ENCODE results near the gene BAG3. TPM values are rescaled to one million over a fixed set of nuclear protein-coding genes. Genes with fewer than 3 reads are reported as not detected.

The BAG3 gene
- total RNA-seq, 1 experiment from 2014 or later = 75.7 TPM

- TF ChIP-seq EZH2 (IDR thresholded peaks at IDR 0.05; ENCODE audit: low read depth) (no peak), CTCF (conservative IDR thresholded peaks at IDR 0.05) (no peak)
- H3K4me1 ChIP-seq (replicated peaks; ENCODE audit: insufficient read depth) = peaks cover 92% of the 10 kb centered on the region
- peaks cover 44% of the 10 kb centered on the region for H3F3A ChIP-seq (ENCODE audit: insufficient read depth, low read depth)
- intact Hi-C loops (cut with micrococcal nuclease; ENCODE audit: unreplicated experiment) = loop anchor here (10.0 kb wide), 1 partner anchor 359 kb away; no protein-coding TSS in a partner anchor
- ChIA-PET POLR2A (ENCODE audit: unreplicated experiment) (interaction anchor here (0.5 to 0.8 kb wide), 2 partner anchors 8 to 13 kb away, joined by 3 to 19 read pairs; partner anchors contain the start of gene BAG3), CTCF (interaction anchor here (0.6 kb wide), 1 partner anchor 15 kb away, joined by 5 read pairs; no protein-coding TSS in a partner anchor)
- no peaks in the 10 kb centered on the region for H4K20me1 ChIP-seq (ENCODE audit: insufficient read depth)
- no TSS peak for BruUV-seq (replicated peaks)
- no peaks in the 10 kb centered on the region for H3K27me3 ChIP-seq (ENCODE audit: insufficient read depth, low read depth)
- H3K9me2 ChIP-seq (ENCODE audit: insufficient read depth) = no peaks in the 10 kb centered on the region
- no peaks in the 10 kb centered on the region for H3K36me3 ChIP-seq (ENCODE audit: low read depth)
- no peaks in the 10 kb centered on the region for H3K9me3 ChIP-seq (ENCODE audit: insufficient read depth, low read depth)
- H2AFZ ChIP-seq = no peak overlapping the region
- DNase-seq = peak in 1 of 2 experiments; percentile 79
- H3K4me3 ChIP-seq = peak overlapping the region; percentile 11; the same call in 1 of the 2 replicates
- peak overlapping the region; percentile 57 for H3K4me2 ChIP-seq
- peaks cover 93% of the 10 kb centered on the region for H3K79me2 ChIP-seq (ENCODE audit: low read depth)
- peak overlapping the region; percentile 65 for H3K27ac ChIP-seq
Observed at GRCh38 chr10:119663866-119664698, 12.9 kb downstream of the BAG3 start.

GRCh38 chr10:119665901-119666708, 14.9 kb downstream of the BAG3 start:
- no peaks in the 10 kb centered on the region for H3K9me3 ChIP-seq (ENCODE audit: insufficient read depth, low read depth)
- no TSS peak for BruUV-seq (replicated peaks)
- H3K79me2 ChIP-seq (ENCODE audit: low read depth) = peaks cover 93% of the 10 kb centered on the region
- CTCF ChIA-PET = no interaction called here
- intact Hi-C loops (cut with micrococcal nuclease; ENCODE audit: unreplicated experiment) = loop anchor here (2.0 to 10.0 kb wide), 3 partner anchors 15 to 361 kb away; no protein-coding TSS in a partner anchor
- TF ChIP-seq EZH2 (IDR thresholded peaks at IDR 0.05; ENCODE audit: low read depth) (no peak), CTCF (conservative IDR thresholded peaks at IDR 0.05) (no peak)
- POLR2A ChIA-PET (ENCODE audit: unreplicated experiment) = no interaction called here
- H3K4me3 ChIP-seq = peak overlapping the region; percentile 8; the same call in 1 of the 2 replicates
- no peaks in the 10 kb centered on the region for H4K20me1 ChIP-seq (ENCODE audit: insufficient read depth)
- no peak overlapping the region for H2AFZ ChIP-seq
- peak overlapping the region; percentile 90 for H3K27ac ChIP-seq
- peaks cover 48% of the 10 kb centered on the region for H3F3A ChIP-seq (ENCODE audit: insufficient read depth, low read depth)
- H3K9me2 ChIP-seq (ENCODE audit: insufficient read depth) = no peaks in the 10 kb centered on the region
- H3K36me3 ChIP-seq (ENCODE audit: low read depth) = peaks cover 8% of the 10 kb centered on the region
- no peaks in the 10 kb centered on the region for H3K27me3 ChIP-seq (ENCODE audit: insufficient read depth, low read depth)
- peak in 1 of 2 experiments; percentile 51 for DNase-seq
- H3K4me1 ChIP-seq (replicated peaks; ENCODE audit: insufficient read depth) = peaks cover 95% of the 10 kb centered on the region
- H3K4me2 ChIP-seq = peak overlapping the region; percentile 69

GRCh38 chr10:119666709-119667004, 15.5 kb downstream of the BAG3 start:
- peaks cover 95% of the 10 kb centered on the region for H3K4me1 ChIP-seq (replicated peaks; ENCODE audit: insufficient read depth)
- ChIA-PET POLR2A (ENCODE audit: unreplicated experiment) (no interaction called here), CTCF (interaction anchor here (1.1 kb wide), 1 partner anchor 16 kb away, joined by 3 read pairs; no protein-coding TSS in a partner anchor)
- H3K4me2 ChIP-seq = peak overlapping the region; percentile 69
- no peak overlapping the region; the same call in 1 of the 2 replicates for H3K4me3 ChIP-seq
- H3K9me2 ChIP-seq (ENCODE audit: insufficient read depth) = no peaks in the 10 kb centered on the region
- TF ChIP-seq CTCF (conservative IDR thresholded peaks at IDR 0.05) (no peak), EZH2 (IDR thresholded peaks at IDR 0.05; ENCODE audit: low read depth) (no peak)
- peak overlapping the region; percentile 90 for H3K27ac ChIP-seq
- no peaks in the 10 kb centered on the region for H4K20me1 ChIP-seq (ENCODE audit: insufficient read depth)
- peaks cover 12% of the 10 kb centered on the region for H3K36me3 ChIP-seq (ENCODE audit: low read depth)
- no peak for DNase-seq
- peaks cover 93% of the 10 kb centered on the region for H3K79me2 ChIP-seq (ENCODE audit: low read depth)
- BruUV-seq (replicated peaks) = no TSS peak
- H3F3A ChIP-seq (ENCODE audit: insufficient read depth, low read depth) = peaks cover 53% of the 10 kb centered on the region
- no peaks in the 10 kb centered on the region for H3K27me3 ChIP-seq (ENCODE audit: insufficient read depth, low read depth)
- intact Hi-C loops (cut with micrococcal nuclease; ENCODE audit: unreplicated experiment) = loop anchor here (1.0 to 10.0 kb wide), 4 partner anchors 8 to 362 kb away; no protein-coding TSS in a partner anchor
- H3K9me3 ChIP-seq (ENCODE audit: insufficient read depth, low read depth) = no peaks in the 10 kb centered on the region
- no peak overlapping the region for H2AFZ ChIP-seq
